GM21825 (cell line): Measurements from ENCODE around the gene ORM2.
"Not testable (repeated sequence)": the region's sequence is repeated elsewhere in the genome, so short reads cannot be mapped to it uniquely, and the experiment has no call there.

Experiments
- ATAC-seq: cut with Tn5 transposase; IDR thresholded peaks from one replicate; pipeline ENCODE4 v1.9.1; 2021; ENCODE audit warnings: mild to moderate bottlenecking, moderate library complexity; ENCODE audit not compliant: unreplicated experiment

The ORM2 gene

DNA sequence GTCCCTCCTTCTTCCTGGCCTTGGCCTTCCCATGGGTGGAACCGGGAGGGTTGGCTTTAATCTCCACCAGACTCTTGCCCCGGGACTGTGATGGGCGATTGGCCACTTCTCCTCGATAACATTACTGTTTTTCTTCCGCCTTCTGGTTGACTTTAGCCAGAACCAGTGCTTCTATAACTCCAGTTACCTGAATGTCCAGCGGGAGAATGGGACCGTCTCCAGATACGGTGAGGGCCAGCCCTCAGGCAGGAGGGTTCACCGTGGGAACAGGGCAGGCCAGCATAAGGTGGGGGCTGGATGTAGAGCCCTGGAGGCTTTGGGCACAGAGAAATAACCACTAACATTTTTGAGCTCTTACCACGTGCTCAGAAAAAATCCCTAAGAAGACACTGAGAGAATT, 967 bp downstream of the ORM2 start:
- no peak for ATAC-seq

DNA sequence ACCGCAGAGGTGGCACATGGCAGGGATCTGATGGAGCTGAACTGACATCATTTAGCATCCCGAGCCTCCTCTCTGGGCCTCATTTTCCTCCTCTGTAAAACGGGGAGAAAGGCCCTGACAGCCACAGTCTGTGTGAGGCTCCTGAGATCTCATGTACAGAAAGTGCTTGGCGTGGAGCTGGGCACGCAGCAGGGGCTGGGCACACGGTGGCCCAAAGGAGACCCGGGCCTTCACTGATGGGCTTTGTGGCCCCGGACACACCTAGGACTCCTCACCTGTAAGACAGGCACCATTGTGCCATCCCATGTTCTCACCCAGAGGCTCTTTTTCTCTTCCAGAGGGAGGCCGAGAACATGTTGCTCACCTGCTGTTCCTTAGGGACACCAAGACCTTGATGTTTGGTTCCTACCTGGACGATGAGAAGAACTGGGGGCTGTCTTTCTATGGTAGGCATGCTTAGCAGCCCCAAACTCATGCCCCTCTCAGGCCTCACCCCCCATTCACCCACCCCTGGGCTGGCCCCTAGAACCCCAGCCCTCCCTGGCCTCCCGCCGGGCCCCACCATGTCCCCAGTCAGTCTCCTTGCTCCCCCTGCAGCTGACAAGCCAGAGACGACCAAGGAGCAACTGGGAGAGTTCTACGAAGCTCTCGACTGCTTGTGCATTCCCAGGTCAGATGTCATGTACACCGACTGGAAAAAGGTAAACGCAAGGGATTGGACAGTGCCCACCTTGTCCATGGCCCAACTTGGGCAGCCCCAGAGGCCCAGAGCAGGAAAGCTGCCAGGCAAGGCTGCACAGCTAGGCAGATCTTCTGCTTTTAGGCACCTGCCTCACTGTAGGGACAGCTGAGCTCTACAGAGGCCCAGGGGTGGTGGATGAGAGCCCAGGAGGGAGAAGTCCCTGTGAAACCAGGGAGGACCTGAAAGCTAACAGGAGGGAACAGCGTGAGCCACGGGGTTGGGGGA, 1.8 kb downstream of the ORM2 start:
- ATAC-seq = not testable (repeated sequence)

DNA sequence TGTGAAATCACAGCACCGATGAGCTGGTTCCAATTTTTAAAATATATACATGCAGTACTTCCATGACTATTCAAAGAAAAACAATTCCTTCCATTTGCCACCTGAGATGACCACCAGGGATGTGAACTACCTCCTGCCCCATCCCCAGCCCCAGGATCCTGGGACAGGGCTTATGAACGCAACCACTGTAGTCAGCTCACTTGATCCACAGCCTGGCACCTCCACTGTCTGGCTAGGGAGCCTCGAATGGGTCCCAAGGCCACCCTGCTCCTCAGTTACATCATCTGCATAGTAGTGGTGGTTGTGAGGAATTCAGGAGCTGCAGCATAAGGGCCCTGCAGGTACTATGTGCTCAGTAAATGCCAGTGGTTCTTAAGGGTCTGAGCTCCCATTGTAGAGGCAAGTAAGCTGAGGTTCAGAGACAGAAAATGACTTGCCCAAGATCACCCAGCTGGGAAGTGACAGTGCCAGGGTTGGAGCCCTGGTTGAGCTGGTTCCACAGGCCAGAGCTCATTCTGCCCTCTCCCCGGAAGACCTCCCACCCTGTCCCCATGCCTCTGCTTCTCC, 2.9 kb downstream of the ORM2 start:
- ATAC-seq = not testable (repeated sequence)

DNA sequence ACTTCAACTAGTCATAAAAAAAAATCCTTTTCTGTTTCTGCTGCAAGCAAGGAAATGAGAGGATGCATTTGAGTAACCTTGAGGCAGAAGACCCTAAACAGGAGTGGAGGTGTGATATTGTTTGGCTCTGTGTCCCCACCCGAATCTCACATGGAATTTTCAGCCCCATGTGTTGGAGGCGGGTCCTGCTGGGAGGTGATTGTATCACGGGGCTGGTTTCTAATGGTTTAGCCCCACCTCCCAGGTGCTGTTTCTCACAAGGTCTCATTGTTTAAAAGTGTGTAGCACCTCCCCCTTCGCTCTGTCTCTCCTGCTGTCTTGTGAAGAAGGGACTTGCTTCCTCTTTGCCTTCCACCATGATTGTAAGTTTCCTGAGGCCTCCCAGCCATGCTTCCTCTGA, 4.0 kb downstream of the ORM2 start:
- not testable (repeated sequence) for ATAC-seq

DNA sequence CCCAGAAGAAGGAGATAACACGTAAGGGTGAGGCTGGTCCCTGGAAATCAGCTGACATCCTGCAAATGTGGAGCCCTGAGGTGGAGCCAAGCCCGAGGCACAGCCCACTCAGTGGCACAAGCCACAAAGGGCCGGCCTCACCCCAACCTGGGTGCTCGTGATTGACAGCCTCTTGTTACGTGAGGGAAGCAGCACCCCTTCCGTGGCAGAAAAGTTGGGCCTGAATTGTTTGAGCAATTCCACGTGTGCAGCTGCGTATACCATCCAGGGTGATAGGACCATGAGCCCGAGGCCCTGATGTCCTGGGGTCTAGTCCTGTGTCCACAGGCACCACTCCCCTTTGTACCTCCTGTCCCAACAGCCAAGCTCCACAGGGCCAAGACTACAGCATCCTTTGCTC, 4.8 kb downstream of the ORM2 start:
- ATAC-seq = no peak

DNA sequence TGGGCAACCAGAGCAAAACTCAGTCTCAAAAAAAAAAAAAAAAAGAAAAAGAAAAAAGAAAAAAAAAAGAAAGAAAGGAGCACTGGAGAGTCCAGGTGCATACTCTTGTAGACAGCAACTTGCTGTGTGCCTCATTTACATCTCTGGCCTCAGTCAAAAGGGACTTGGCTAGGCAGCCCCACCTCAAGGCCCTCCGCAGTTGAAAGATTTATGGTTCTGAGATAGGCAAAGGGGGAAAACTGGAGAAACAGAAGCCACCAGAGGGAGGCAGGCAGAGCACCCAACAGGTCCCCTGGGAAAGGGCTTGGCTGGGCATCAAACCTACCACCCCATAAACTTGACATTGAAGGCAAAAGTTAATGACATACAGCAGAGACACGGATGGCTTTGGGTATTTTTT, 6.1 kb downstream of the ORM2 start:
- no peak for ATAC-seq

DNA sequence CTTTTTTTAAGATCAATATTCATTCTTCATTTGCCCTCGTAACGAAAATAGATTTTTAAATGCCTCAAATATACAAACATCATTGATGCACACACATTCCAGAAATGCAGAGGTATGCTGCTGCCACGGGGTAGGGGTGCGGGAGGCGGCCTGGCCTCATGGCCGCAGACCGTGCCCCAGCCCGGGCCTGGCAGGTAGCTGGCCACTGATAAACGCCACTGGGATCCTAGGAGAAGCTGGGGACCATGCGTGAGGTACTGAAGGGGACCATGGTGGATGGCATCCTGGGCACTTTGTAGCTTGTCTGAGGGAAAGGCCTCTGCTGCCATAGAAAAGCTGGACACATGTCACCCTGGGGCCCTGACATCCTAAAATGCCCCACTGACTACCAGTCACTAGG, 6.5 kb downstream of the ORM2 start:
- ATAC-seq = no peak

DNA sequence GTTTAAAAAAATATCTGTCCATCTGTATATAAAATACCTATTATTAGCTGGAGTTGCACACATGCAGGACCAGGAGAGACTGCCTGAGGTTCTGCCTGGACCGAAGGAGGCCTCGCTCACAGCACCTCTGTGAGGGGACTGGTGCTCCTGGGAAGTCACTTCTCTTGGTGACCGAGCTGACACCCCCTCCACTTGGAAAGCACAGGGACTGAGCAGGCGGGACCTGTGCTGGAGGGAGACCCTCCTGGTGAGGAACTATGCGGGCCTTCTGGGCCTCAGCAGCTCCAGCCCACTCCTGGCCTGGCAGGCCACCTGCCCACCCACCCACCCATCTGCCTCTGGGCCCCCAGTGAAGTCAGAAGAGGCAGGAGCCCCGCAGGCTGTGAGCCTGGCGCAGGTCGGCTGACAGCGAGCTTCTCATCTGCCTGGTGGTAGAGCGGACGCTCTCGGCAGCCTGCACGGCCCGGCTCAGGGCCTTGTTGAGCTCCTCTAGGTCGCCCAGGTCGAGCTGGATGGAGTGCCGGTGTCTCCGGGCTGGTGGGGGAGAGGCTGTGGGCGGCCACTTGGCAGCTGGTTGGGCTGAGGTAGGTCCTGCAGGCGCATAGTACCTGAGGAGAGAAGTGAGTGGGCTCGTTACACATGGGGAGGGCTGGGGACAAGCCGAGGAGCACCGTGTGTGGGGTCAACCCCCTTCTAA, 7.2 kb downstream of the ORM2 start:
- ATAC-seq = no peak

DNA sequence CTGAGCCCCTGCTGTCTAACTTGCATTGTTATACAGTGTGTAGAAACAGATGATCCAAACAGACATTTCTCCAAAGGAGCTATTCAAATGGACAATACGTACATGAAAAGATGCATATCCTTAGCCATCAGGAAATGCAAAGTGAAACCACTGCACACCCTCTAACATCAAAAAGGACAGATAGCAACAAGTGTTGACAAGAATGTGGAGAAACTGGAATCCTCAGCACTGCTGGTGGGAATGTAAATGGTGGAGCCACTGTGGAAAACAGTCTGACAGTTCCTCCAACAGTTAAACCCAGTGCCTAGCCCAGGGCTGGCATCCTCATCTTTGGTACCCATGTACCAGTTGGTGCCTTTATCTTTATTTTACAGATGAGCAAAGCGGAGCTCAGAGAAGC, 8.5 kb downstream of the ORM2 start:
- no peak for ATAC-seq

DNA sequence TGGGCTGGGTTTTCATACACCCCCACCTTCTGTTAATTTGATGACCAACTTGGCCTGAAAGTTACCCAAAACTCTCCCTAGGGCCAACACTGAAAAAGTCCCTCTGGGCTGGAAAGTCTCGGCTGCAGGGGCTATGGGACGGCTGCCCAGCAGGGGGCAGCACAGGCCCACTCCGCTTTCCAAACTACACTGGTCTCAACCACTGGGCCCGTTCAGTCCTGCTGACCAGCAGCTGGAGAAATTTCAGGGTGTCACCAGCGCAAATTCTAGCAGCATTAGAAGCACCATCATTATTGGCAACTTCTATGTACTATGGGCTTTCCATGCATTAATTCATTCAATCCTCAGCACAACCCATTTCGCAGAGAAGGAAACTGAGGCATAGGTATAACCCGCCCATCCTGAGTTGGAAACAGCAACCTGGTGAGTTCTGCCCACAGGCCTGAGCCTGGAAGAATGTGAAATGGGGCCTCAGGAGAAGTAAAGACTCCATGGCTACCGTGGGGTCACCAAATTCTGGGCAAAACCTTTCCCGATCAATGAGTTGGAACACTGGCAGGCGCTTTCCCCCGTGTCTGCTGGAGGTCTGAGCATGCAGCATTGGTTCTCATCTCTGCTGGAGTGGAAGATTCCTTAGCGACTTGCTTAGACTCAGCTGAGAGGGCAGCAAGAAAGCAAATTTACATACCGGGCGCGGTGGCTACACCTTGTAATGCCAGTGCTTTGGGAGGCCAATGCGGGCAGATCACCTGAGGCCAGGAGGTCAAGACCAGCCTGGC, 9.7 kb downstream of the ORM2 start:
- no peak for ATAC-seq

DNA sequence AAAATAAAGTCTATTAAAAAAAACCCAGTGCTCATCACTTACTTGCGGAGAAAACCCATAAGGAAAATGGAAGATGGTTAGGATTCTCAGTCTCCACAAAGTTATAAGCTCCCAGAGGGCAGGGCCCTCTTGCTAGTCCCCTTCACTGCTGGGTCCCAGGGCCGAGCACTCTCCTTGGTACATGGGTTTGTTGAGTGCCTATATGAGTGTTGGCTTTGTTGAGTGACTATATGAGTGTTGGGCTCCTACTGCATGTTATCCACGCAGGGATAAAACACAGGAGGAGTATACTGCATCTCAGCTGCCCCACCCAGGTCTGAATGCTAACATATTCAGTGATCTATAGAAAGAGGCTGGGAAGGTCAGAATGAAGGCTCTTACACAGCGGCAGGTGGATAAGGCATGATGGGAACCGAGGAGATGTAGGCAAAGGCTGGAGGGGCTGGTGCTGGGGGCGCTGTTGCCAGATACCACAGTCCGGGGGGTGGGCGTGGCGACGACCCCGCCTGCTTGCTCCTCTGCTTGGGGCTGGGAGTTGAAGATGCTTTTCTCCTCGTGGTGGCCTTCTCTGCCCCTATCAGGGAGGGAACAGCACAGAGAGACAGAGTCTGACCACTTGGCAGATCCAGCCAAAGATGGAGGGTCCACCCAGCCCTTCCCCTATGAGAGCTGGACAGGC, 11.6 kb downstream of the ORM2 start:
- ATAC-seq = no peak

DNA sequence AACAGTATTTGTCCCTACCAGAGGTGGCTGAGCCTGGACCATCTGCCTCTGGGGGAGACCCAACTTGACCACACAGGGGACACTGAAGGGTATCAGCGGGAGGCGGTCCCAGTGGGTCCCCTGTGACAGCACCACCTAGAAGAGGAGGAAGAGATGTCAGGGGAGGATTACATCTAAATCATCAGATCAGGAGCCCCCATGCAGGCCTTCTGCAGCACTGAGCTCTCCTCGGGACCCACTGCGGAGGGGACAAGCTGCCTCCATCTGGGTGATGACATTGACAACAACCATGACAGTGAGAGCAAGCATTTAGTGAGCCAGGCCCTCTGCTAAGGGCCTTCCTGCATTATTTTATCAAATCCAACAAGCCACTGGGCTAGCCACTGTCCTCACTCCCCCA, 12.3 kb downstream of the ORM2 start:
- ATAC-seq = no peak

DNA sequence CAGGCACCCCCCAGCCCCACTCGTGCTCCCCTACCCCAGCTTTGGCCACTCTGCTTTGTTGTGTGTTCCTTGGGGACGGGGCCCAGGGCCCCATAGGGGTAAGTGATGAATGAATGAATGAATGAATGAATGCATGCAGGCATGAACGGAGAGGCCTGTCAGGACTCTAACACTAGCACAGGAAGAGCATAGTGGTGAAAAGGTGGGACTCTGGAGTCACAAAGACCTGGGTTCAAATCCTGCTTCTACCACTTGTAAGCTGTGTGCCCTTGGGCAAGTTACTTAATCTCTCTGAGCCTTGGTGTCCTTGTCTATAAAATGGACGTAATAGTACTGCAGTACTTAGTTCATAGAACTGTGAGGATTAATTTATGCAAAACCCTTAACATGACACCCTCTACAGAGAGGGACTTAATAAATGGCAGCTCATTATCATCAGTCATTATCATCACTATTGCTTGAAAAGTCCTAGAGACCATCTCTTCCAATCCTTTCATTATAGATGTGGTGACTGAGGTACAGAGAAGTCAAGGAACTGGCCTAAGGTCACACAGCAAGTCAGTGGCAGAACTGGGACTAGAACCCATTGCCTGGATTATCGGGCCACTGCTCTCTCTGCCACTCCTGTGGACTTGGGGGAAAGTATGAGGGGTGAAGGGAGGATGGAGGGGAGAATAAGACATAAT, 13.2 kb downstream of the ORM2 start:
- ATAC-seq = no peak

DNA sequence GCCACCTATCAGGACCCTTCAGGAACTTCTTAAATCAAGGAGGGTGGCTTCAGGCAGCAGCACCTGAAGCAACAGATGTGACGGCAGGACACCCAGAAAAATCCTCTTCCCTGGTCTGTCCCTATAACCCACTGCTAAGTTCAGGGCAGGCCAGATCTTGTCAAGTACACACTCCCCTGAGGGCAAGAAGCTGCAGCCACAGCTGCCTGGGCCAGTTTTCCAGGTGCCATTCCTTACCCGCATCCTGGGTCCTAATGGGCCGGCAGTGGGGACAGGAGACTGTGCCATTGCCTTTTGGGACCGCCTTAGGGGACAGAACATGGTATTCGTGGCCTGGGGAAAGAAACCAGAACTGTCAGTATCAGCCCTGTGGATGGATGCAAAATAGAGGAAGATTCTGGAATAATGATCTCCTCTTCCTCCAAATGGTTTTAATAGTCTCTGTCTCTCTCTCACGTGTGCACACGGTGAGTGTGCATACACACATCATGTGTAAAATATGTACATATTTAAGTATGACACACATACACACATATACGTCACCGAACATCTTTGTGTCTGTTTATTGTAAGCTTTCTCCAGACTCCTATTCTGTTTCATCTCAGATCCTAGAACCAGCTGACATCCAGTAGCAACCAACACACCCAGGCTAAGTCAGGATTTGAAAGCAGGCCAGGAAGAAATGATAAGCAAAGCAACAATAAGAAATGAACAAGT, 14.0 kb downstream of the ORM2 start:
- no peak for ATAC-seq

DNA sequence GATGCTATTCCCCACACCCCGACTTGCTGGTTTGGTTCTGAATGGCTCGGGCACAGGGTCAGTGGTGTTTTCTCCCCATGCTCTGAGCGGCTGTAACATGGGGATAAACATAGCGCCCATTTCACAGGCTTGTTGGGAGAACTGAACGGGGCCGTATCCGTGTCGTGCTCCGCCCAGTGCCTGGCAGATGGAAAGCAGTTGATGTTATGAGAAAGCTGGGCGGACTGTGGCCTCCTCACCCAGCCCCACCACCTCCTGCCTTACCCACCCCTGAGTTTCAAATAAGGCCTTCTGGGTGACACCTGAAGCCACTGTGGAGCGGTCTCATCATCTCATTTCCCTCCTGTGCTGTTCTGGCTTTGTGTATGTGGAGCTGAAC, 14.5 kb downstream of the ORM2 start:
- no peak for ATAC-seq

DNA sequence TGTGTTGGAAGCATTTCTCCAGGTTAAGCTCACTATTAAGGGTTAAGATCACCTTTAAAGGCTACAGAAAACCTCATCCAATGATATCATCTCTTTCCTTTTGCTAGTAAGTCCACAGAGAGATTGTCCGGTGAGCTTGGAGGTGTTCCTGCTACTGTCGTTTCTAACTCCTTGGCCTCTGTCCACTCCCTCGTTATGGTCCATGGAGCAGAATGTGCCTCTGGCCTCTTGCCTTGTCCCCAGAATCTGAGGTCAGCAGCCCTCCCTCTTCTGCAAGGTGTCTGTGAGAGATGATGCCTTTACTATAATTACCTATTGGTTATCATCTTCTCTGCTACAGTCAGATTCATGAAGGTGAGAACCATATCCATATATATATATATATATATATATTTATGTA, 15.0 kb downstream of the ORM2 start:
- no peak for ATAC-seq

DNA sequence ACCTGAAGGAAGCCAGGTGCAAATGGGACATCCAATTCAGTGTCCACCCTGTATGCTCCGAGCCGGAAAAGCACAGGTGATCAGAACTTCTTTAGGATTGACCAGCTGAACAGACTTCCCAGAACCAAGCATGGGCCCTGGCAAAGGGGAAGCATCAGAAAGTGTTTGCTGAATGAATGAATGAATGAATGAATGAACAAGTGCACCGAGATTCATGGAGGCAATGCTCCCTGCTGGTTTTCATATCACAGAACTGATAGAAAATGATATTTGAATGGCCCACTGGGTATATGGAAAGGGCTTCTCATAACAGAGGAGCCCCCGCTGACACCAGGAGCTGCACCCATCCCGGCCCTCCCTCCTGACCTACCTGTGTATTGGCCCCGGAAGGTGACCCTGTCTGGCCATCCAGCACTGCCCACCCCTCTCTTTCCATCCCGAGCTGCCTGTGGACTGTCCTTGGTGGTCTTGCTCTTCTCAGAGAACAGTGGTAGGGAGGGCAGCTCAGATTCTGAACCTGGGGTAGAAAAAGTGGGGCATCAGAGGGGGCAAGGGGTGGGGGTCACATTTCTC, 15.9 kb downstream of the ORM2 start:
- ATAC-seq = no peak

DNA sequence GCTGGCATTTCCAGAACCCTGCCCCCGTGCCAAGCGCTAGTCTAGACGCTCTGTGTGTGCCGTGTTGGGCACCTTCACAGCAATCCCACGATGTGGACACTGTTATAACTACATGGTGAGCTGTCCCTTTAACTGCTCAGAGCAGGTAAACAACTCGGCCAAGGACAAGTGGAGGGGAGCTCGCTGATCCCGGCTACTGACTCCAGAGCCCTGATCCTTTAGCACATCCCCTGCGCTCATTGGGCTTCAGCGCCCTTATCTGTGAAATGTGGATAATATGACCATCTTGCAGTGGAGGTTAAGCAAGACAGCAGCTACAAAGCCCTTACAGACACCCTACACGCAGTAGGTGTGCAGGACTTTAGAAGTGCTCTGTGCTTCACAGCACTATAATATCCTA, 16.5 kb downstream of the ORM2 start:
- ATAC-seq = no peak

DNA sequence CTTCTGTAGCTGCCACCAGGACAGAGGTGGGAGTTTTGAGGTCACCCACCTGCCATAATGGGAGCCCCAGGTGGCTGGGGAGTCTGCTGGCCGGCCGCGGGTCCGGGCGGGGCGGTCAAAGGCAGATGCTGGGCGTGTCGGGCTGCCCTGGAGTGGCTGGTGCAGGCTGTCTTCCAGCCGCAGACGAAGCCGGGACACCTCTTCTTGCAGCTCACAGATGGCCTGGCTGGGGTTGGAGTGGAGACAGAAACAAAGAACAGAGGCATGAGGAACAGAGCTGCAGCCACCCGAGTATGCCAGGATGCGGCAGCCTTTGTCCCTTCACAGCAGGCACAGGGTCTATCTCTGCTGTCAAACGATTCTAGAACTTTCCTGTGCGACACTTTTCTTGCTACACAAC, 18.0 kb downstream of the ORM2 start:
- no peak for ATAC-seq
